ENCODE data around the gene ZBTB16. TPM values are rescaled to one million over a fixed set of nuclear protein-coding genes. Genes with fewer than 3 reads are reported as not detected.

Gene ZBTB16
- total and polyA plus RNA-seq, 12 donors = 18.3 to 108 (median 54.6) TPM

DNA sequence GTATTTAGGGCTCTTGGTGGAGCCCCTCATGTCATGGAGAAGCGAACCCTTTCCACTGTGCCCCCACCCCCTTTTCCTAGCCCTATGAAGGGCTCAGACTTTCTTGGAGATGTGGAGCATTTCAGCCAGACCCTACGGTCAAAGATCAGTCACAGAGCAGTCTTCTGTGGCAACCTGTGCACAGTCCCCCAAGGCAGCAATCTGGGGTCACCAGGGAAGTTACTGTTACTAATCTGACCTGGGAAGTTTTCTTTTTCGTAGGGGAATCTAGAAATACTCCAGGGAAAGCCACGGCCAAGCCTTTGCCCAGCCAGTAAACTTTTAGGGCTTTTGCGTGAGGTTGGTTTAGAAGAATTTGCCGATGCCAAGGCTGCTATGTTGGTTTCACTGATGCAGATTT is 50.6 kb downstream of the ZBTB16 start:
- DNase-seq (no peak), ATAC-seq (peak in 1 of 8 donors; percentile 2)
- Histone ChIP-seq H3K4me3 (no peak overlapping the region), H3K27me3 (no peaks in the 10 kb centered on the region), H3K4me1 (peaks cover 34 to 95% (median 81%) of the 10 kb centered on the region in 9 donors), H3K9me3 (no peaks in the 10 kb centered on the region), H3K27ac (peak overlapping the region in 9 of 10 donors; percentile 59 to 85 (median 76)), H3K36me3 (peaks cover 0 to 9% (median 0%) of the 10 kb centered on the region in 9 donors)
- TF ChIP-seq, protein P1, sequence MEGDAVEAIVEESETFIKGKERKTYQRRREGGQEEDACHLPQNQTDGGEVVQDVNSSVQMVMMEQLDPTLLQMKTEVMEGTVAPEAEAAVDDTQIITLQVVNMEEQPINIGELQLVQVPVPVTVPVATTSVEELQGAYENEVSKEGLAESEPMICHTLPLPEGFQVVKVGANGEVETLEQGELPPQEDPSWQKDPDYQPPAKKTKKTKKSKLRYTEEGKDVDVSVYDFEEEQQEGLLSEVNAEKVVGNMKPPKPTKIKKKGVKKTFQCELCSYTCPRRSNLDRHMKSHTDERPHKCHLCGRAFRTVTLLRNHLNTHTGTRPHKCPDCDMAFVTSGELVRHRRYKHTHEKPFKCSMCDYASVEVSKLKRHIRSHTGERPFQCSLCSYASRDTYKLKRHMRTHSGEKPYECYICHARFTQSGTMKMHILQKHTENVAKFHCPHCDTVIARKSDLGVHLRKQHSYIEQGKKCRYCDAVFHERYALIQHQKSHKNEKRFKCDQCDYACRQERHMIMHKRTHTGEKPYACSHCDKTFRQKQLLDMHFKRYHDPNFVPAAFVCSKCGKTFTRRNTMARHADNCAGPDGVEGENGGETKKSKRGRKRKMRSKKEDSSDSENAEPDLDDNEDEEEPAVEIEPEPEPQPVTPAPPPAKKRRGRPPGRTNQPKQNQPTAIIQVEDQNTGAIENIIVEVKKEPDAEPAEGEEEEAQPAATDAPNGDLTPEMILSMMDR (IDR thresholded peaks at IDR 0.05) = no peak
- intact Hi-C loops (cut with DNase I) = loop anchor here in 5 of 10 donors (2.0 to 5.0 kb wide), 7 partner anchors 33 to 213 kb away; no protein-coding TSS in a partner anchor
- WGBS, 2 donors = 79 to 87% methylated on average over 6 of the region's 6 CpGs

DNA sequence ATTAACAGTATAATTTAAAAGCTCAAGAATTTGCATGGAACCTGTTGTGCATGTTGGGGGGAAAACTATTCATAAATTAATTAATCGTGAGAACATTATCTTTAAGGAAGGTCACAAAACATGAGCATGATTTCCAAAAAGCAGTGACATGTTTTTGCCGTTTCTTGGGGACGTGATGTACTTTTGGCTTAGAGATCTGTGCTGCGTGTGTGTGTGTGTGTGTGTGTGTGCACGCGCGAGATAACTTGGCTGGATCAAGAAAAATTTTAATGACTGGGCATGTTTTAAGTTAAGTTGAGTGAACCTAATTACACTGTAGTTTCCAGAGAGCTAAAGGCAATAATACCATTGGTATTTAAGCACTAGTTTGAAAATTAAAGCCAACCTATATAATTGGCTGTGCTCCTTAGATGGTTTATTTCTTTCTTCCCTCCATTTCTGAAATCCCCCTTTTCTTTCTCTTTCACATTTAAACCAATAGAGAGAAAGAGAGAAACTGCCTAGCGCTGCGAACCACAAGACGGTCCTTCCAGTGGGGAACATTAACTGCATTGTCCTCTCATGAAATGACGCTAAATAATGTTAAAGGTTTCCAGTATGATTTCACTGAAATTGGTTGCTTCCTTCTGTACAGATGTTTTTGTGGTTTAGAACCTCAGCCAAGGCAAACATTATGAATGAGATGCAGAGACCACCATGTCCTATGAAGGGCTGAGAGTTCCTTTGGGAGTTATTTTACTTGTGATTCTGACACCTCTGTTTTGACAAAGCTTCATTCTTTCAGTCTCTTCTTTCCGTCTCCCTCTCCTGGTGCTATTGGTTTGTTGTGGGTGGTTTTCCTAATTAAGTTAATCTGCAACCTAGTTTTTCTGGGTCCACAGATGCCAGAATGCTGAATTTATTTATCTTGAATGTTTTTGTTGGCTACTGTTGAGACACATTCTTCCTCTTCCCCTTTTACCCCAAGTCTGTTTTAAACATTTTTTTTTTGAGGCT is 51.7 kb downstream of the ZBTB16 start:
- ATAC-seq (peak in 7 of 8 donors; percentile 35 to 72 (median 57)), DNase-seq (peak; percentile 40 to 58)
- intact Hi-C loops (cut with DNase I) = loop anchor here in 5 of 10 donors (1.0 to 5.0 kb wide), 8 partner anchors 34 to 214 kb away; no protein-coding TSS in a partner anchor
- Histone ChIP-seq H3K27me3 (no peaks in the 10 kb centered on the region), H3K9me3 (no peaks in the 10 kb centered on the region), H3K4me1 (peaks cover 34 to 97% (median 85%) of the 10 kb centered on the region in 9 donors), H3K36me3 (peaks cover 0 to under 1% (median 0%) of the 10 kb centered on the region in 9 donors), H3K4me3 (peak overlapping the region in 8 of 10 donors; percentile 3 to 40 (median 32)), H3K27ac (peak overlapping the region; percentile 50 to 85 (median 75))
- 18 to 24% methylated on average over 12 of the region's 12 CpGs for WGBS, 2 donors
- TF ChIP-seq, protein P1 (IDR thresholded peaks at IDR 0.05) = peak in 2 of 9 donors; percentile 17 to 19

DNA sequence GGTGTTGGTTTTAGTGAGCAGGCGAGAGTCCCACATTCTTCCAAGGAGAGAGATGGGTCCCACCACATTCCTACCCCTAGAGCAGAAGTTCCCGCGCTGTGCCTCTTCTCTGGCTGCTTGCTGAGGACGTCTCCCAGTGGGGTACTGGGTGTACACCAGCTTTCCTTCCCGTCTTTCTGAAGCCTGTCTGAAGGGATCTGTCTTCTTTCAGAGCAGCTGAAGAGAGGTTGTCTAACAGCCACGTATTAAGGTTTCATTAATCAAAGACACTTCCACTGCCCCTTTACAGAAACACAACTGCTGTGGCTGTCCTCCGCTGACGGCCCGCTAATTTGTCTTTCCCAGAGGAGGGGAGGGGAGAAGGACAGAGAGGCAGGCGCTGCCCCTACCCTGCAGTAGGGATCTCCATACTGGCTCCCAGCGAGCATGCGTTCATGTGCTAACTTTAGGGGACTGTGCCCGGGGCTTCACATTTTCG is 56.0 kb downstream of the ZBTB16 start:
- H3K4me3 ChIP-seq = no peak overlapping the region
- H3K27me3 ChIP-seq = no peaks in the 10 kb centered on the region
- H3K36me3 ChIP-seq = no peaks in the 10 kb centered on the region
- peaks cover 20 to 93% (median 88%) of the 10 kb centered on the region in 9 donors for H3K4me1 ChIP-seq
- no peaks in the 10 kb centered on the region for H3K9me3 ChIP-seq
- peak overlapping the region in 2 of 10 donors; percentile 7 to 37 for H3K27ac ChIP-seq
- WGBS, 2 donors = 50 to 64% methylated on average over 14 of the region's 14 CpGs
- ATAC-seq (peak in 4 of 8 donors; percentile 7 to 54 (median 34)), DNase-seq (no peak)
- TF ChIP-seq, protein P1 (IDR thresholded peaks at IDR 0.05) = no peak
- intact Hi-C loops (cut with DNase I) = loop anchor here in 1 of 10 donors (5.0 kb wide), 1 partner anchor 38 kb away; no protein-coding TSS in a partner anchor

DNA sequence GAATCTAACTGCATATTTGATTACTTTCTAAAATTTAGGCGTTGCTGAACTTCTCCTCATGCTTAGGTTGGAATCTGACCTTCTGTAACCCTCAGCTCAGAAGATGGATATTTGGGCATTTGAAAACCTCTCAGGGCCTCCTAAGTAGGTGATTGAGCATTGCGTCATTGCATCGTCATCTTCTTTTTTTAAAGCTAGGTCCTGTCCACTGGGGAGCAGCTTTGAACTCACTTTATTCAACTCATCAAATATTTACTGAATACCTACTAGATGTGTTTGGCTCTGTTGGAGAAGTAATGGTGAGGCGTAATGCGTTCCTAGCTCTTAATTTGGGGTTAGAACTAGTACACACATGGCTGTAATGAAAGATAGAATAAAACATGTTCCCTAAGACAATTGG is 56.8 kb downstream of the ZBTB16 start:
- Histone ChIP-seq H3K36me3 (no peaks in the 10 kb centered on the region), H3K27me3 (no peaks in the 10 kb centered on the region), H3K4me1 (peaks cover 24 to 93% (median 88%) of the 10 kb centered on the region in 9 donors), H3K27ac (no peak overlapping the region), H3K9me3 (no peaks in the 10 kb centered on the region), H3K4me3 (no peak overlapping the region)
- ATAC-seq (no peak), DNase-seq (no peak)
- intact Hi-C loops (cut with DNase I) = loop anchor here in 1 of 10 donors (5.0 kb wide), 1 partner anchor 39 kb away; no protein-coding TSS in a partner anchor
- TF ChIP-seq, protein P1 (IDR thresholded peaks at IDR 0.05) = no peak
- 94% methylated on average over 5 of the region's 5 CpGs for WGBS, 2 donors

Measured in heart right ventricle (tissue), 16 donors.